Upper lobe of left lung (tissue), 6 donors: ENCODE measurements around the gene LRRC26. TPM values are rescaled to one million over a fixed set of nuclear protein-coding genes. Genes with fewer than 3 reads are reported as not detected.

ENCODE experiments used
- ATAC-seq, 2 donors: fragments of 200-7000 bp; cut with Tn5 transposase; one replicate each; pipeline ENCODE4 v1.9.1; 2022; ENCODE audit warnings: mild to moderate bottlenecking in 2 of 2, moderate library complexity in 2 of 2; ENCODE audit not compliant: low FRiP score in 2 of 2
- DNase-seq, 2 donors: peaks; one replicate each; pipeline ENCODE4 v3.0.0-alpha.2; 2019 to 2020
- H3K27ac ChIP-seq, 4 donors: fragments of 200-600 bp; sonication (generic); one replicate each; pipeline ENCODE4 v1.5.1; 2016 to 2019
- H3K27me3 ChIP-seq, 4 donors: fragments of 200-600 bp; sonication (generic); one replicate each; pipeline ENCODE4 v1.5.1; 2017 to 2019
- H3K36me3 ChIP-seq, 4 donors: fragments of 200-600 bp; sonication (generic); one replicate each; pipeline ENCODE4 v1.5.1; 2016 to 2019
- H3K4me1 ChIP-seq, 4 donors: fragments of 200-600 bp; sonication (generic); one replicate each; pipeline ENCODE4 v1.5.1; 2018 to 2019
- H3K4me3 ChIP-seq, 4 donors: fragments of 200-600 bp; sonication (generic); one replicate each; pipeline ENCODE4 v1.5.1; 2017 to 2019; ENCODE audit warnings: mild to moderate bottlenecking in 2 of 4, moderate library complexity in 1 of 4
- H3K9me3 ChIP-seq, 4 donors: fragments of 200-600 bp; sonication (generic); one replicate each; pipeline ENCODE4 v1.5.1; 2018 to 2019
- CTCF ChIP-seq, 6 experiments: fragments of 450-650 bp in 4 of 6; fragments of 200-600 bp in 2 of 6; sonication (generic) in 2 of 6; IDR thresholded peaks; one replicate each; pipeline ENCODE4 v1.5.1; 2016 to 2019; ENCODE audit warnings: antibody characterized with exemption in 6 of 6
- EP300 ChIP-seq, 4 donors: sonication (generic); formaldehyde crosslinking; IDR thresholded peaks; one replicate each; pipeline ENCODE4 v1.5.1; 2017; ENCODE audit warnings: antibody characterized with exemption in 4 of 4, control low read depth in 2 of 4
- POLR2A ChIP-seq, 4 donors: fragments of 450-650 bp; IDR thresholded peaks; one replicate each; pipeline ENCODE4 v1.5.1; 2016 to 2017; ENCODE audit warnings: antibody characterized with exemption in 4 of 4, mild to moderate bottlenecking in 2 of 4
- POLR2AphosphoS5 ChIP-seq, 2 donors: sonication (generic); formaldehyde crosslinking; IDR thresholded peaks; one replicate each; pipeline ENCODE4 v1.5.1; 2017; ENCODE audit warnings: antibody characterized with exemption in 2 of 2
- whole genome bisulfite sequencing, 2 donors: methylation state at CpG; one replicate each; pipeline ENCODE4 v1.1.5; 2017 to 2018; 5-methylcytosine and 5-hydroxymethylcytosine counted together
- total RNA-seq, 6 donors: library from RNA; depleted of rRNA in 4 of 6; stranded (reverse); fragments of >200 nt in 4 of 6; gene quantifications; one replicate each; pipeline versions ENCODE4 v1.1.0 to v1.2.1, GENCODE V29; 2016 to 2021
- donor health status: DM: no; HTN: no; CAD: no; lungs with moderate emphysema.
- donor health status: DM: no; HTN: yes; CAD: no; lungs with severe emphysema.

Gene LRRC26
- total RNA-seq, 6 donors from 2014 or later = 0.46 to 6.3 (median 1.7) TPM; not detected in 2

GRCh38 chr9:137176302-137177182, 6.7 kb upstream of the LRRC26 start:
- Histone ChIP-seq H3K27ac (no peak overlapping the region), H3K4me1 (peaks cover 0 to 7% (median 6%) of the 10 kb centered on the region in 4 donors), H3K9me3 (no peaks in the 10 kb centered on the region), H3K27me3 (no peaks in the 10 kb centered on the region), H3K4me3 (no peak overlapping the region), H3K36me3 (peaks cover 18 to 41% (median 36%) of the 10 kb centered on the region in 4 donors)
- TF ChIP-seq POLR2A (IDR thresholded peaks at IDR 0.05) (no peak), CTCF (IDR thresholded peaks at IDR 0.05) (peak in 2 of 6 experiments; percentile 29 to 44)
- ATAC-seq (no peak), DNase-seq (peak in 1 of 2 donors; percentile 13)
- 65 to 70% methylated on average over 12 to 17 of the region's 17 CpGs for WGBS, 2 donors

- ATAC-seq = no peak
- peaks cover 0 to 7% (median 6%) of the 10 kb centered on the region in 4 donors for H3K4me1 ChIP-seq
- H3K36me3 ChIP-seq = peaks cover 10 to 31% (median 25%) of the 10 kb centered on the region in 4 donors
- H3K27me3 ChIP-seq = peaks cover 0 to 6% (median 2%) of the 10 kb centered on the region in 4 donors
- 19 to 61% methylated on average over 15 of the region's 33 CpGs for WGBS, 2 donors
- no peak overlapping the region for H3K27ac ChIP-seq
- H3K4me3 ChIP-seq = no peak overlapping the region
- peak in 1 of 2 donors; percentile 82 for DNase-seq
- TF ChIP-seq POLR2A (IDR thresholded peaks at IDR 0.05) (no peak), POLR2AphosphoS5 (IDR thresholded peaks at IDR 0.05) (no peak), CTCF (IDR thresholded peaks at IDR 0.05) (no peak)
- no peaks in the 10 kb centered on the region for H3K9me3 ChIP-seq
These were observed 5.6 kb upstream of the LRRC26 start for GRCh38 chr9:137175345-137175961.

GRCh38 chr9:137174722-137175293, 5.0 kb upstream of the LRRC26 start:
- Histone ChIP-seq H3K36me3 (peaks cover 3 to 24% (median 18%) of the 10 kb centered on the region in 4 donors), H3K4me1 (peaks cover 1 to 13% (median 10%) of the 10 kb centered on the region in 4 donors), H3K27ac (no peak overlapping the region), H3K4me3 (no peak overlapping the region), H3K9me3 (no peaks in the 10 kb centered on the region), H3K27me3 (peaks cover 0 to 12% (median 6%) of the 10 kb centered on the region in 4 donors)
- DNase-seq (peak in 1 of 2 donors; percentile 81), ATAC-seq (no peak)
- TF ChIP-seq POLR2A (IDR thresholded peaks at IDR 0.05) = no peak
- TF ChIP-seq POLR2AphosphoS5 (IDR thresholded peaks at IDR 0.05) = no peak
- TF ChIP-seq CTCF (IDR thresholded peaks at IDR 0.05) = peak in 1 of 6 experiments; percentile 15
- TF ChIP-seq EP300 (IDR thresholded peaks at IDR 0.05) = no peak
- WGBS, 2 donors = 46 to 57% methylated on average over 15 to 34 of the region's 34 CpGs

- no peaks in the 10 kb centered on the region for H3K9me3 ChIP-seq
- DNase-seq = peak in 1 of 2 donors; percentile 81
- peaks cover 9 to 21% (median 18%) of the 10 kb centered on the region in 4 donors for H3K4me1 ChIP-seq
- H3K36me3 ChIP-seq = peaks cover 0 to 16% (median 12%) of the 10 kb centered on the region in 4 donors
- H3K27me3 ChIP-seq = peaks cover 0 to 20% (median 13%) of the 10 kb centered on the region in 4 donors
- 58 to 88% methylated on average over 15 to 42 of the region's 45 CpGs for WGBS, 2 donors
- TF ChIP-seq POLR2A (IDR thresholded peaks at IDR 0.05) (no peak), POLR2AphosphoS5 (IDR thresholded peaks at IDR 0.05) (no peak), EP300 (IDR thresholded peaks at IDR 0.05) (no peak), CTCF (IDR thresholded peaks at IDR 0.05) (no peak)
- ATAC-seq = no peak
- H3K4me3 ChIP-seq = no peak overlapping the region
- no peak overlapping the region for H3K27ac ChIP-seq
These were observed 4.2 kb upstream of the LRRC26 start for GRCh38 chr9:137173796-137174664.
